ENCODE data around the gene RGS3. TPM values are rescaled to one million over a fixed set of nuclear protein-coding genes. Genes with fewer than 3 reads are reported as not detected.
A peak's percentile ranks its signal among the peaks of the same experiment; 100 is the strongest.

RGS3 gene
- total RNA-seq, 1 donor from 2014 or later = 187 TPM

- H3K4me3 ChIP-seq = no peak overlapping the region
- peak overlapping the region; percentile 94 for H3K27ac ChIP-seq (replicated peaks)
- peak; percentile 81 for DNase-seq
- H3K27me3 ChIP-seq (ENCODE audit: low read depth) = no peaks in the 10 kb centered on the region
- peaks cover 9% of the 10 kb centered on the region for H3K36me3 ChIP-seq
- H3K4me1 ChIP-seq = peaks cover 63% of the 10 kb centered on the region
- TF ChIP-seq, protein P1, sequence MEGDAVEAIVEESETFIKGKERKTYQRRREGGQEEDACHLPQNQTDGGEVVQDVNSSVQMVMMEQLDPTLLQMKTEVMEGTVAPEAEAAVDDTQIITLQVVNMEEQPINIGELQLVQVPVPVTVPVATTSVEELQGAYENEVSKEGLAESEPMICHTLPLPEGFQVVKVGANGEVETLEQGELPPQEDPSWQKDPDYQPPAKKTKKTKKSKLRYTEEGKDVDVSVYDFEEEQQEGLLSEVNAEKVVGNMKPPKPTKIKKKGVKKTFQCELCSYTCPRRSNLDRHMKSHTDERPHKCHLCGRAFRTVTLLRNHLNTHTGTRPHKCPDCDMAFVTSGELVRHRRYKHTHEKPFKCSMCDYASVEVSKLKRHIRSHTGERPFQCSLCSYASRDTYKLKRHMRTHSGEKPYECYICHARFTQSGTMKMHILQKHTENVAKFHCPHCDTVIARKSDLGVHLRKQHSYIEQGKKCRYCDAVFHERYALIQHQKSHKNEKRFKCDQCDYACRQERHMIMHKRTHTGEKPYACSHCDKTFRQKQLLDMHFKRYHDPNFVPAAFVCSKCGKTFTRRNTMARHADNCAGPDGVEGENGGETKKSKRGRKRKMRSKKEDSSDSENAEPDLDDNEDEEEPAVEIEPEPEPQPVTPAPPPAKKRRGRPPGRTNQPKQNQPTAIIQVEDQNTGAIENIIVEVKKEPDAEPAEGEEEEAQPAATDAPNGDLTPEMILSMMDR (IDR thresholded peaks at IDR 0.05; ENCODE audit: borderline replicate concordance) = no peak
- intact Hi-C loops (cut with micrococcal nuclease) = no loop called here
- H3K9me3 ChIP-seq (replicated peaks) = no peaks in the 10 kb centered on the region
These were observed 138.9 kb downstream of the RGS3 start for GRCh38 chr9:113602126-113603047.

- TF ChIP-seq, protein P1 (IDR thresholded peaks at IDR 0.05; ENCODE audit: borderline replicate concordance) = no peak
- H3K4me3 ChIP-seq = no peak overlapping the region
- H3K27me3 ChIP-seq (ENCODE audit: low read depth) = no peaks in the 10 kb centered on the region
- no peak for DNase-seq
- H3K36me3 ChIP-seq = peaks cover 3% of the 10 kb centered on the region
- H3K9me3 ChIP-seq (replicated peaks) = no peaks in the 10 kb centered on the region
- intact Hi-C loops (cut with micrococcal nuclease) = no loop called here
- H3K4me1 ChIP-seq = peaks cover 57% of the 10 kb centered on the region
- peak overlapping the region; percentile 94 for H3K27ac ChIP-seq (replicated peaks)
These were observed 139.5 kb downstream of the RGS3 start for GRCh38 chr9:113603048-113603375.

GRCh38 chr9:113603773-113604172 lies 140.2 kb downstream of the RGS3 start:
- H3K9me3 ChIP-seq (replicated peaks) = no peaks in the 10 kb centered on the region
- no peaks in the 10 kb centered on the region for H3K27me3 ChIP-seq (ENCODE audit: low read depth)
- peaks cover 52% of the 10 kb centered on the region for H3K4me1 ChIP-seq
- DNase-seq = no peak
- H3K27ac ChIP-seq (replicated peaks) = no peak overlapping the region
- TF ChIP-seq, protein P1 (IDR thresholded peaks at IDR 0.05; ENCODE audit: borderline replicate concordance) = no peak
- no peak overlapping the region for H3K4me3 ChIP-seq
- intact Hi-C loops (cut with micrococcal nuclease) = no loop called here
- H3K36me3 ChIP-seq = no peaks in the 10 kb centered on the region

DNA sequence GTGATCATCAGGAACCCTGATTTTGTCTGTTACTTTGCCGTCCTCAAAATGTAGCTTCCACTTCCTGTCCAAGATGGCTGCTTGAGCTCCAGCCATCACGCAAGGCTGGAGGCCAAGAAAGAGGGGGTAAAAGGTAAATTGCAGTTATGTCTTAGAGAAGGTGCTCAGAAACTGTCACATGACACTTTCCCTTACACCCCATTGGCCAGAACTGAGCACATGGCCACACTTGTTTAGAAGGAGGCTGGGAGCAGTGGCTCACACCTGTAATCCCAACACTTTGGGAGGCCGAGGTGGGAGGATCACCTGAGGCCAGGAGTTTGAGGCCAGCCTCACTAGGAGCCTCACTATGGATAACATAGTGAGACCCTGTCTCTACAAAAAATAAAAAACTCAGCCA lies 140.9 kb downstream of the RGS3 start:
- Histone ChIP-seq H3K9me3 (replicated peaks) (no peaks in the 10 kb centered on the region), H3K4me1 (peaks cover 52% of the 10 kb centered on the region), H3K27ac (replicated peaks) (no peak overlapping the region), H3K27me3 (ENCODE audit: low read depth) (no peaks in the 10 kb centered on the region), H3K36me3 (no peaks in the 10 kb centered on the region), H3K4me3 (no peak overlapping the region)
- TF ChIP-seq, protein P1 (IDR thresholded peaks at IDR 0.05; ENCODE audit: borderline replicate concordance) = no peak
- DNase-seq = no peak
- intact Hi-C loops (cut with micrococcal nuclease) = no loop called here

DNA sequence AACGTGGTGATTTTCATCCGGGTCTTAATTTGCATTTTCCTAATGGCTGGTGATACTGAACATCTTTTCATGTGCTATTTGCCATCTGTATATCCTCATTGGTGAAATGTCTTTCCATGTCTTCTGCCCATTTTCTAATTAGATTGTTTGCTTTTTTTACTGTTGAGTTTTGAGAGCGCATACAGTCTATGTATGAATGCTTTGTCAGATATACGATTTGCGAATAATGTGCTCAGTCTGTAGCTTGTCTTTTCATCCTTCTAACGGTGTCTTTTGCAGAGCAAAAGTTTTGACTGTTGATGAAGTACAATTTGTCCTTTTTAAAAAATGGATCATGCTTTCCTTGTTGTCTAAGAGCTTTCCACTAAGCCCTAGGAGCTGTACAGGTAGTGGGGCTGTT lies 143.0 kb downstream of the RGS3 start:
- H3K27ac ChIP-seq (replicated peaks) = no peak overlapping the region
- peaks cover 52% of the 10 kb centered on the region for H3K4me1 ChIP-seq
- H3K9me3 ChIP-seq (replicated peaks) = no peaks in the 10 kb centered on the region
- DNase-seq = no peak
- TF ChIP-seq, protein P1 (IDR thresholded peaks at IDR 0.05; ENCODE audit: borderline replicate concordance) = no peak
- no peaks in the 10 kb centered on the region for H3K36me3 ChIP-seq
- H3K4me3 ChIP-seq = no peak overlapping the region
- H3K27me3 ChIP-seq (ENCODE audit: low read depth) = no peaks in the 10 kb centered on the region
- intact Hi-C loops (cut with micrococcal nuclease) = no loop called here

All from left ventricle myocardium inferior (tissue), 1 donor.